HG03045 (cell line): ENCODE results near the gene GNS.
"Not testable (repeated sequence)": the region's sequence is repeated elsewhere in the genome, so short reads cannot be mapped to it uniquely, and the experiment has no call there.

ENCODE experiments used
- ATAC-seq: cut with Tn5 transposase; IDR thresholded peaks from one replicate; pipeline ENCODE4 v1.9.1; 2021; ENCODE audit warnings: mild to moderate bottlenecking, moderate library complexity; ENCODE audit not compliant: unreplicated experiment

The GNS gene

GRCh38 chr12:64780132-64780530 lies 20.9 kb upstream of the GNS start:
- no peak for ATAC-seq

DNA sequence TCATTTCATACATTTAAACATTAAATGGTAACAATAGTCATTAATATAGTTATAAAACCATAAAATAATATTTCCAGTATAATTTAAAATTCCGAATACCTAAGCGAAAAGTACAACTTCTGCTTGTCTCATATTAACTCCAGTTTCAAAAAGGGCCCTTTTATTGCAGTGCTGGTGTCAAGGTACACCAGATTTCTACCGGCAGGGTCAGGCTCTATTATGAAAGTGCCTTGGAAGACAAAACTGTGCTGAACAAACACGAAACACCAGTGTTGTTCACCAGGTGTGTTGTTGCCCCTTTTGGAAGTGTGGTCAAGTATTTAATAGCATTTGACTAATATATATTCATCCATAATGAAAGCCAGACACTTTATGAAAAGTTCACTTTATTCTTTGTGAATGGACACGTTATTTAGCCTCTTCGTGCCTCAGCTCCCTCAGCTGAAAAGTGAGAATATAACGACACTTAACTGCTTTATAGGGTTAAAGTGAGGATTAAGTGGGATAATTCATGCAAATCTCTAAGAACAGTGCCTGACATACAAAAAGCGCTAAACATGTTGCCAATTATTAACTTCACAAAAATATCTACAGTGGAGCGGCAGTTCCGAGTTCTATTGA lies 20.3 kb upstream of the GNS start:
- no peak for ATAC-seq

DNA sequence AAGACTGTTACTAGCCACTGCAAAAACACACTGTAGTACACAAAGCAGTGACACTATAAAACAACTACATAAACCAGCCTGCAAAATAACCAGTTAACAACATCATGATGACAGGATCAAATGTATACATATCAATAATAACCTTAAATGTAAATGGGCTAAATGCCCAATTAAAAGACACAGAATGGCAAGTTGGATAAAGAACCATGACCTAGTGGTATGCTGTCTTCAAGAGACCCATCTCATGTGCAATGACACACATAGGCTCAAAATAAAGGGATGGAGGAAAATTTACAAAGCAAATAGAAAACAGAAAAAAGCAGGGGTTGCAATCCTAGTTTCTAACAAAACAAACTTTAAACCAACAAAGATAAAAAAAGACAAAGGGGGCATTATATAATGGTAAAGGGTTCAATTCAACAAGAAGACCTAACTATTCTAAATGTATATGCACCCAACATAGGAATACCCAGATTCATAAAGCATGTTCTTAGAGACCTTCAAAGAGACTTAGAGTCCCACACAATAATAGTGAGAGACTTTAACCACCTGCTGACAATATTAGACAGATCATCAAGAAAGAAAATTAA lies 16.0 kb upstream of the GNS start:
- not testable (repeated sequence) for ATAC-seq

GRCh38 chr12:64773386-64773785 lies 14.2 kb upstream of the GNS start:
- no peak for ATAC-seq

GRCh38 chr12:64767495-64767894 lies 8.3 kb upstream of the GNS start:
- ATAC-seq, result no peak

DNA sequence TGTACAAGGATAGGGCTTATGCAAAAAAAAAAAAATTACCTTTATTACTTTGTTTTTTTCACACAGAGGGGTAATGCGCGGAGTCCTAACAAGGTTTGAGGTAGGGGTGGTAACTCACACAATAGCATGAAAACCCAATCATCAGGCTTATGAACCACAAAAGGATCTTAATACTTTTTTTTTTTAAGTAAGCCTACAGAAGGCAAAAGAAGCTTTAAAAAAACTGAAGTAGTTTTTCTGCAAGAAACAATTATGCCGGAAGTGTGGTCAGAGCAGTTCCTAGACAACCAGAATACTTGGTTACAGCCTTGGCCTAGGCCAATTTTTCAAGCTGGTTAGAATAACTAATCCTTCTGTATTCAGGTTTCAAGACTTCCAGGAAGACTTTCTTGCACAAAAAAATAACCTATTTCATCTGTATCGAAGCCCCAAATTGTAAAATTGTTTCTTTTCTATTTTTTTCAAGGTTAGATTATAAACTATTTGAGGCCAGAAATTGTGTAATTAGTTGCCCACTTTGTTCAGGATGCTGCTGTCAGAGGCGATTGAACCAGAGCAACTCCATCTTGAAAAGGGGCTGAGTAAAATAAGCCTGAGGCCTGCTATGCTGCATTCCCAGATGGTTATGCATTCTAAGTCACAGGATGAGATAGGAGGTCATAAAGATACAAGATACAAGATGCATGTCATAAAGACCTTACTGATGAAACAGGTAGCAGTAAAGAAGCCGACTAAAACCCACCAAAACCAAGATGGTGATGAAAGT lies 1.8 kb upstream of the GNS start:
- ATAC-seq, result no peak

- ATAC-seq, result no peak
Measured at GRCh38 chr12:64757771-64758170, 1.4 kb downstream of the GNS start.

- ATAC-seq, result peak; percentile 41
Measured at GRCh38 chr12:64756376-64756775, 2.8 kb downstream of the GNS start.

- no peak for ATAC-seq
Measured at GRCh38 chr12:64753427-64753826, 5.8 kb downstream of the GNS start.

DNA sequence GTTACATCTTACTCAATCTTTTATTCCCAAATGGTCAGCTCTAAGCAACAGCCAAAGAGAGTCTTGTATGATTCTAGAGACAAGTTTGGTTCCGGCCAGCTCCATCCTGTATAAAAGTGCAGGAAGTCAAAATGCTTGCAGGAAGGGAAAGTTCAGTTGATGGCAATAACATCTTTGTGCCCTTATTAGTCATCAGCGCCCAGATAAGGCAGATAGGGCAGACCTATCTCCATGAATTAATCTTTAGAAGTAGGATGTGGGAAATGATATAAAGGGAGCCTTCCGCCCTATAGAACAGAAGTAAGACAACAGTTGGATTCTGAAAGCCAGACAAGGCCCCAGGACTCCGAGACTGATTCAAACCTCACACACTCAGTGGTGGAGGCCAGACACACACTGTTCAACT lies 6.4 kb downstream of the GNS start:
- ATAC-seq, result no peak

DNA sequence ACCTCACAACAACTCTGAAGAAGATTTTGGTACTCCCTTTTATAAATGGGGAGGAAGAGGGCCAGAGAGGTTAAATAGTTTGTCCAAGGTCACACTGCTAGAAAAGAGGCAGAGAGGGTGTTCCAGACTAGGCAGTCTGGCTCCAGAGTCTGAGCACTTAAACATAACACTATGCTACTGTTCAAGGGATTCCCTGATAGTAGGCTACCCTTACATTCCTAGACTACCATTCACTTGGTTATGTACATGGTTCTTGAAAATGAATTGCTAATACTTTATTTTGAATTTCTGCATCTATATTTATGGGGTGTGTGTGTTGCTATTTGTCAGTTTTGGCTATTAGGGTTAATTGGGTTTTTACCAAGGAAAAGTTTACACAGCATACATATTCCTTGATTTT lies 7.2 kb downstream of the GNS start:
- no peak for ATAC-seq

DNA sequence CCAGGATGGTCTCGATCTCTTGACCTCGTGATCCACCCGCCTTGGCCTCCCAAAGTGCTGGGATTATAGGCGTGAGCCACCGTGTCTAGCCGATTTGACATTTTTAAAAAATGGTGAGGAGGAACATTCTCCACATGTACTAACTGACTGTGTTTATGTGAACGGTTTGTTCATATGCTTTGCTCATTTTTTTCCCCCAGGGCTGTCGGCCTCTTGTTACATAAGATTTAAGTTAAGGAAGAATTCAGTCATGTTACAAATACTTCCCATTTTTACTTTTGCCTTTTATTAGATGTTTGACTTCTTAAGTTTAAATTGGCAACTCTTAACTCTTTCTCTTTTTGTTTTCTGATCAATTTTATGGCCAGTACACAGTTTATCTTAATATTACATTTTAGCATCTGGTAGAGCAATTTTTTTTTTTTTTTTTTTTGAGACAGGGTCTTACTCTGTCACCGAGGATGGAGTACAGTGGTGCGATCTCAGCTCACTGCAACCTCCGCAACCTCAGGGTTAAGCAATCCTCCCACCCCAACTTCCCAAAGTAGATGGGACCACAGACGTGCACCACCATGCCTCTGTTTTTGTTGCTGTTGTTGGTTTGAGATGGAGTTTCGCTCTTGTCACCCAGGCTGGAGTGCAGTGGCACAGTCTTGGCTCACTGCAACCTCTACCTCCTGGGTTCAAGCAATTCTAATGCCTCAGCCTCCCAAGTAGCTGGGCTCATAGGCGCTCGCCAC lies 9.6 kb downstream of the GNS start:
- no peak for ATAC-seq

GRCh38 chr12:64747695-64748094 lies 11.5 kb downstream of the GNS start:
- no peak for ATAC-seq

DNA sequence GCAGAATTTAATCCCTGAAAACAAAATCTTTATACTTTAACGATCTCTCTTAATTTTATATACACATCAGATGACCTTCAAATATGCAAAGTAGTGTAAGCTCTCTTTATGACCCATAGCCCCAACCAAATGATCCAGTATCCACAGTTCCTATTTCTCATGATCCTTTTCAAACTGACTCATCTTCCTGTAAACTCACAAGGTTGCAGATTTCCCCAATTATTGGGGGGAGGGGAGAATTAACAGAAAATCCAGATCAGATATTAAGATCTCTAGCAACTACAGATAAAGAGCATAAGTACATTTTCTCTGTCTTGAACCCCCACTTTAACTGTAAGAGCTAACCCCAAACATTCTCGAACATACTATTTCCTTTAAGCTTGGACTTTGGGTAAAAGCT lies 12.5 kb downstream of the GNS start:
- ATAC-seq, result no peak

- no peak for ATAC-seq
Measured at GRCh38 chr12:64745980-64746379, 13.2 kb downstream of the GNS start.

GRCh38 chr12:64745259-64745807 lies 13.9 kb downstream of the GNS start:
- no peak for ATAC-seq

DNA sequence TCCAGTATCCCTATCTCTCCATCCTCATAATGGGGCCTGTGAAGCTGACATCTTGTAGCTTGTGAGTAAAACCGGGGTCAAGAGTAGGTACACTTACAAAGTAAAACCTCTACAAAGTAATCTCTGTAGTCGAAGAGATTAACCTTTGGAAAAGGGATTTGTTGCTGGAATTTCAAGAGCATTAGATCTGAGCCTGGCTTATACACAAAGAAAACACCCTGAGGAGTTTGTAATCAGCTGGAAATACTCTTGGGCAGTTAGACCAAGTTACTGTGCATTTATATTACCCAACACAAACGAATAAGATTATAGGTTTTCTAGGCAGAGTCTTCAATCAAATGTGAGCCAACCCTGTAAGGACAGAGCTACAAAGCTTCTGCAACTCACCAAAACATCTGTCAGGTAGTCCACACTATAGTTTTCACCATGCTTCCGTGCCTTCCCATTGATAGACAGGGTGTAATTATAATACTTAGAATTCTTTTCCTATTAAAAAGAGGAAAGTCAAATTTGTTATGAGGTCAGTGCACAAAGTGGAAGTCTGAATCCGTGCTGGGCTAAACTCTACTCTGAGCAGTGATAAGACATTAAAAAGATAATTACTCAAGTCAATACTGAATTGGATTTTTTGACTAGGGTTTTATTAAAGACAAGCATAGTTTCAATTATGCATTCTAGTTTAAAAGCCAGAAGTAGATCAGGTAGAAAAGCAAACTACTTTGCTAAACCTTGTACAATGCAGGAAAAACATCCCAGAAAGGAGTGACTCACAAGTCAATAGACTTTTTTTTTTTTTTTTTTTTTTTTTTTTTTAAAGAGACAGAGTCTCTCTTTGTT lies 14.6 kb downstream of the GNS start:
- ATAC-seq, result no peak

GRCh38 chr12:64743206-64743605 lies 16.0 kb downstream of the GNS start:
- no peak for ATAC-seq

DNA sequence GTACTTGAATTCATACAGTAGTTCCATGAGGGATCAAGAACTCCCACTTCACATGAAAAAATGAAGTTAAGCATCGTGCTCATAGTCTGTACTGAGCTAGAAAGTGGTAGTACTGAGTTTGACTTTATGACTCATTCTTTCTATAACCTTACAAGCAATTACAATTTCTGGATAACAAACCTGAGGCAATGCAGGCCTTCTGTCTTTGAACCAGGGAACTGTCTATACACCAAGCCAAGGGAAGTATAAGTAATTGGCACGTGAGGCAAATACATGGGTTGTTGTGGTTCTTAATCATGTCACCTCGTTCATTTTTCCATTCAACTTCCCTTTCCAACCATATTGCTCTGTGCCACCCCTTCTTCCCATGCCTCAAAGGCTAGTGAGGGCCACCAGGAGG lies 16.8 kb downstream of the GNS start:
- no peak for ATAC-seq

DNA sequence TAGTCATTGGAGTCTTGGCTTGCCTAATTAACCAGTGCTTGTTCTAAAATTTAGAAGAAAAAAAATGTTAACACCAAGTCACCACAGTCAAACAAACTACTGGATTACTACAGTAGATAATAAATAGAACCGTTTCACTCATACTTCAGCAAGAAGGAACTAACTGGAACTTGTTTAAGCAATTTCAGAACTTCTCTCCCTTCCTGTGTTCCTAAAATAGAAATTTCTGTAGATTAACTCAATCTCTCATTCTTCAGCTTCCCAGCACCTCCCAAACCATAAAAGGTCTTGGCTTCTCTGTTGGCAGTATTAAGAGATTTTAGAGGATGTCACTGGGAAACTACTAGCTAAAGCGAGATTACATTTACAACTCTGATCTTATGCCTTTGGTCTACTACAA lies 18.6 kb downstream of the GNS start:
- no peak for ATAC-seq

- ATAC-seq, result no peak
Measured at GRCh38 chr12:64739778-64740177, 19.4 kb downstream of the GNS start.
